ENCODE data around the gene AGPS.
"Not testable (repeated sequence)": the region's sequence is repeated elsewhere in the genome, so short reads cannot be mapped to it uniquely, and the experiment has no call there.

AGPS gene

GRCh38 chr2:177391822-177392372 is 676 bp upstream of the AGPS start:
- DNase-seq: no peak

DNA sequence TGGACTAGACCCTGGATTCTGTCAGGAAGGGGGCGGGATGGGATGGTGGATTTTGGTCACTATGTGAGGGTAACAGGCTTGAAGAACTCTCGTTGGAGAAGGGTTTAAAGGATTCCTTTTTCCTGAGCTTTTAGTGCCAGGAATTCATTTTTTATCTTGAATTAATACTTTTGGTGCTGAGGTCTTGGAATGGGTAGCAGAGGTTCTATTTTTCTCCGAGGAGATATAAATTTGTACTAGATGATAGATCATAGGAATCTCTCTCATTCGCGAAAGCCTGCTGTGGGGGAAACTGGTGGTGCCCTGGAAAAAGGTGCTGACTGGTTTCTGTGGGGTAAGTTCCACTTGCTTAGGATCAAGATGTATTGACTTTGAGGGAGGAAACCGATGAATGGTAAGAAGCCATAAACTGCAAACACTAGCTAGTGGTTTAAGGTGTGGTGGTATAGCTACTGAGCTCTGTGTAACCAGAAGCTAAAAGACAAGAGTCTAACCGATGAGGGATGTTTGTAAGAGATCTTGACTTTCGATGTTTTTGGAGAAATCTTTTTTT is 706 bp downstream of the AGPS start:
- DNase-seq: no peak

DNA sequence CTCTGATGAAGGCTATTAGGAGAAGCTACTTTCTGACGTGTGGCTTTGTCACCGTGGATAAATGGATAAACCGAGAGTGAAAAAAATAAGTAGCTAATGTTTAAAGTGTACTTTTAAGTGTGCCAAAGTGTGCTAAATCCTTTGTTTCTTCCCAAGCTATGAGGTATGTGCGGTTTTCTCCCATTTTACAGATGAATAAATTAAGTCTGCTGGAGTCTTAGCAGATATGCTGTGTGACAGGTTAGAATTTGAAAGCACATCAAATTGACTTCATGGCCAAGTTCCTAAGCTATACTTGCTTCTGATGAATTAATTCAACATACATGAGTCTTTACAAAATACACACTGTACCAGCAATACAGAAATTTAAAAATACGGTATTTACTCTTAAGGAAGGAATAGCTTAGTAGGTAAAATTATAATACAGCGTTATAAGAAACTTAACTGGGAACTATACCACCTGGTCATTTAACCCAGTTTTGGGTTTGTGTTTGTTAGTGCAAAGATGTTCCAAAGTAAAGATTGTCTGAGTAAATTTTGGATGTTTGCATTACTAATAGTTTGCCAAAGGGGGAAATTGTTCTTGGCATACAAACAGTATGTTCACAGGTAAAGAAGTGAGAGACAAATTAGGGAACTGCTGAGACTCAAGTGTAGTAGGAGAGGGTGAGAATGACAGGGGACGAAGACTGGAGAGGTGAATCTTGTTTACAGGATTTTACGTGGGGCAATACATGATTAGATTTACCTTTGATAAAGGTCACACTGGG is 1.4 kb downstream of the AGPS start:
- no peak for DNase-seq

DNA sequence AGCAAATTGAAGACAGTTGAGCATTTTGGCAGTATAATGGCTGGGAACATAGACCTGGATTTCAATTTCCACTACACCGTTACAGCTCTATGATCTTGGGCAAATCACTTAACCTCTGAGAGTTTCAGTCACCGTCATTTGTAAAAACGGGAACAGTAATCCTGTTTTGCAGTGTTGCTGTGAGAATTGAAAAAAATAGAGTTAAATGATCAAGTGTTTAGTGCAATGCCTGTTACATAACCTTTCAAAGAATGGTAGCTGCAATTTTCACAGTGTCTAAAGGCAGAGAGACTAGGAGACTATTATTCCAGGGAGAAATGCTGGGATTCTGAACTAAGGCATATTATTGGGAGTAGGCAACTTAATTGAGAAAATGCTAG is 2.0 kb downstream of the AGPS start:
- no peak for DNase-seq

DNA sequence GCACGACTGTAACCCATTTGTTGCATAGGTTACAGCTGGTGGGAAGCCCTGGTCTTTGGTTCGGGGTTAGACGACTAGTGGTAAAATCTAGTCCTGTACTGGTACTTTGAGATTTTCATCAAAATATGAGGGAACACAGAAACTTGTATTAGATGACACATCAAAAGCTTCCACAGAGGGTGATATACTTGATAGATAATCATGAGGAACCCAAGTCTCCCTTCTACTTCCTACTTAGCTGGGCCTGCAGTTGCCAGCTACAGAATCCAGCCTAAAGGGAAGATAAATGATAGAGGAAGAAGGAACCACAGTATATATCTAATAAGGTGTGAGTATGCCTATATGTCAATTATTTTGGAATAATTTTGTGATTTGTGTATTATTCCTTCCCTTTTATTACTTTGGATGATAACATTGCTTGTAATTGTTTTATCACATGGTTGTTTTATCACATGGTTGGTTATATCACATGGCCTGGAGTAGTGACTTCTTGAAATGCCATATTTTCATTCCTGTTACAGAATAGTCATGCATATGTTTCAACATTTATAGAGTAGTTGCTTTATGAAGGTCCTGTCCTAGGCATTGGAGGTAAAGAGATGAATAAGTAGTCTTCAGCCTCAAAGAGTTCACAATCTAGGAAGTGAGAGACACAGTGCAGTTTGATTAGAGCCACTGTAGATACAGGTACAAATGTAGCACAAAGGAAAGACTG is 2.9 kb downstream of the AGPS start:
- no peak for DNase-seq

DNA sequence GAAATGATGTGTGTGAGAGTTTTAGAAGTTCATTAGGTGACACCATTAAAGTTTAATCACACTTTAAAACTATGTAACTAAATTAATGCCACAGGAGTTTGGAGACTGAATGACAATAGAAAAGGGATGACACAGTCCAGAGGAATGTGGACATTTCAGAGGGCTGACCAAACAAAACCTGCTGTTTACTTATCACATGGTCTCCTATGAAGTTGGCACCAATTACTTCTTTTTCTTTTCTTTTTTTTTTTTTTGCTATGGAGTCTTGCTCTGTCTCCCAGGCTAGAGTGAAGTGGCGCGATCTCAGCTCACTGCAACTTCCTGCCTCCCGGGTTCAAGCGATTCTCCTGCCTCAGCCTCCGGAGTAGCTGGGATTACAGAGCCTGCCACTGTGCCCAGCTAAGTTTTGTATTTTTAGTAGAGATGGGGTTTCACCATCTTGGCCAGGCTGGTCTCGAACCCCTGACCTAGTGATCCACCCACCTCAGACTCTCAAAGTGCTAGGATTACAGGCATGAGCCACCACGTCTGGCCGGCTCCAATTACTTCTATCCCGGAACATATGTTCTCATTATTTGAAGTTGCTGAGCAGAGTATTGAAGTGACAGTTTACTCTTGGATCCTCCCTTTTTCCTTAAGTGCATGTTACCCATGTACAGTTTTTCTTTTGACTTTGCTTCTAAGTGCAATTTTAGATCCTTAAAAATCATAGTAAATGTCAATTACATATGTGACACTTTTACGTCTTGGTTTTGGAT is 4.3 kb downstream of the AGPS start:
- DNase-seq: no peak

- DNase-seq: no peak
These were observed 5.1 kb downstream of the AGPS start for GRCh38 chr2:177397481-177398289.

GRCh38 chr2:177398290-177398683 is 5.7 kb downstream of the AGPS start:
- DNase-seq: no peak

- no peak for DNase-seq
These were observed 6.2 kb downstream of the AGPS start for GRCh38 chr2:177398791-177399190.

DNA sequence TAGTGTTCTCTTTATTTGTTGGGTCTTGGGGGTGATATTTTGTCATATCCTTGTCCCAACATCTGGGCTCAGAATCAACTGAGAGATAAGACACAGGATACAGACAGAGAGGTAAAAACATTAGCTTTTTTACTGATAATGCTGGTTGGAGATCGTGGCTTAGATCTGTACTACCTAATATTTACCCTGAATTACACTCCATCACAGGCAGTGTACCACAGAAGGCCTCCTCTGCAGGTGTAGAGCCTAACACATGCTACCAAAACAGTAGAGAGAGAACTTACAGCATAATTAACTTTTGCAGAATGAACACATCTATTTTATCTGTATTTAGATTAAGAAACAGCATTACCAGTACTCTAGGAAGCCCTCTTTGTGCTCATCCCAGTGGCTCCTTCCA is 6.8 kb downstream of the AGPS start:
- DNase-seq: no peak

- DNase-seq: no peak
These were observed 7.9 kb downstream of the AGPS start for GRCh38 chr2:177400337-177400923.

DNA sequence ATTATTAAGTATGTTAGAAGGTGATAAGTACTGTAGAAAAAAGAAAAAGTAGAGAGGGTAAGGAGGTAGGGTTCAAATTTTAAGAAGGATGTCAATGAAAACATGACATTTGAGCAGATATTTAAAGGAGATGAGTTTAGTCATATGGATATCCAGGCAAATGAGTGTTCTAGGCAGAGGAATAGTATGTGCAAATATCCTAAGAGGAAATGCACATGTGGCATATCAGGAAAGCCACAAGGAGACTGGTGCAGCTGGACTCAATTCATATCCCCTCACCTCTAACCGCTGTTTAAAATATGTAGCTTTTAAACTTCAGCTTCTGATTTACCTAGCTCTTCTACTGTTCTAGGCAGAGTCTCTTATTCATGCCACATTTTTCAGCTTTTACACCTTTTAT is 9.5 kb downstream of the AGPS start:
- no peak for DNase-seq

DNA sequence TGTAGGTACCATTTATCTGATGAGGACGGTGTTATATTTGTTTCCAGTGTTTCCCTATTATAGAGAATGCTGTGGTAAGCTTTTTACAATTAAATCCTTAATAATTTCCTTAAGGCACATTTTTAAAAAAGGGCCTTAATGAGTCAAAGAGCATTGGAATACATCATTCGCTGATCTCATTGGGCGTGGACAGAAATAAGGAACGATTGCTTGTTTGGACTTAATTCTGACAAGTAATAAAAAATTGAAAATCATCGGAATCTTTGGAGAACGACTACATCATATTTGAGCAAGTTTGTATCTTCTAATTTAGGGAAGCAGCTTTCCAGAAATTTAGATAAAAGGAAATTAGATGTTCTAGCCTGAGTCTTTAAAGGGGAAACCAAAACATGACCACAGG is 11.3 kb downstream of the AGPS start:
- no peak for DNase-seq

- DNase-seq: no peak
These were observed 11.7 kb downstream of the AGPS start for GRCh38 chr2:177404243-177404642.

- no peak for DNase-seq
These were observed 12.6 kb downstream of the AGPS start for GRCh38 chr2:177405029-177405692.

DNA sequence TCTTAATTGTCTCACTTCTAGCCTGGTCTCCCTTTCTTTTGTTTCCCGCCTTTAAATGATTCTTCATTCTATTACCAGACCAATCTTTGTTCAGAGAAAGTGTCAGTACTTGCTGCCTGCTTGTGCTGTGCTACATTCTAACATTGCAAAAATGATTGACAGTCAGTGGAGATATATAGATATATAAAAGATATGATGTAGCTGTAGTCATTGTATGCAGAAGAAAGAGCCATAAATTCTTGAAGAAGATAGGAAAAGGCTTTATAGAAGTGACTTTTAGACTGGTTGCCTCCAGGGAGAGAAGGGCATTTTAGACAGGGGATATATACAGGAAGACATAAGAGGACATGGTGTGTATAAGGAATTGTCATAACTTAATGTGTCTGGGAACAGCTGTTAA is 13.6 kb downstream of the AGPS start:
- no peak for DNase-seq

- DNase-seq: no peak
These were observed 14.5 kb downstream of the AGPS start for GRCh38 chr2:177407031-177407430.

- not testable (repeated sequence) for DNase-seq
These were observed 18.1 kb downstream of the AGPS start for GRCh38 chr2:177410629-177411028.

DNA sequence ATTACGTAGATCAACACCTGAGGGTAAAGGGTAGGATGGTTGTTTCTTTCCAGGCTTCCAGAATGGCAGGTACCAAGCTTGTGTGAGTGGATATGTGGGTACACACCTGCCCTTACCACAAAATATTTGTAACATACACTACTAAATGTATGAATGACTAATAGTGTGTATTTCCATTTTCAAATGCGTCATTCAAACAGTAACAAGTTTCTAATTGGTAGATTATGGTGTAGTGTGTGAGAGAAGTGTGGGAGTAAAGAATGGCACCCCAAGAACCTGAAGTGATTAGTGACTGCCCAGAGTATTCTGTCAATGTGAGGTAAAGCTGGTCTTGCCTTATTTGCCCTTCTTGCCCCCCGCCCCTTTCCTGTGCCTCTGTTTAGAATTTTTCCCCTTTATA is 21.1 kb downstream of the AGPS start:
- no peak for DNase-seq

DNA sequence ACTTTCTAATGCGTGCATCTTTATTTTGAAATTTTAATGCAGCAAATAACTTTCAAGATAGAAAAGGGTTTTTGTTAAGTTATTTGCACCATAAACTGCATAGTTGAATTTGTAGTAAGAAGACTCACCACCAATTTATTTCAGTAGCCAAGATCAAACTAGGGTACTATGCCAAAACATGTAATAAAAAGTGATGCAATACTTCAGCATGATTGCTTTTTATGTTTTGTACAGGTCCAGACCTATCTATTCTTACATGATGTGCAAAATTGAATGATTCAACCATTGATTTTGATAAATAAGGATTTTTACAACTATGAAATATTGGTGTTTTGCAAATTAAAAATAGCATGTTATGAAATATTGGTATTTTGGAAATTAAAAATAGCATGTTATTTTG is 26.7 kb downstream of the AGPS start:
- no peak for DNase-seq

GRCh38 chr2:177422271-177422670 is 29.7 kb downstream of the AGPS start:
- DNase-seq: no peak
